ENCODE measurements around the gene ZNF492.

- TF ChIP-seq SUZ12 (IDR thresholded peaks at IDR 0.05; ENCODE audit: extremely low read depth, insufficient read depth, insufficient read length), result no peak
- TF ChIP-seq YY1 (IDR thresholded peaks at IDR 0.05; ENCODE audit: insufficient read depth, insufficient read length), result no peak
These were observed 33.2 kb upstream of the ZNF492 start for GRCh38 chr19:22600690-22601648.

Data from NT2/D1 (cell line).